ENCODE results near the gene HEPH.
"Not testable (repeated sequence)": the region's sequence is repeated elsewhere in the genome, so short reads cannot be mapped to it uniquely, and the experiment has no call there.

HEPH gene, protein sequence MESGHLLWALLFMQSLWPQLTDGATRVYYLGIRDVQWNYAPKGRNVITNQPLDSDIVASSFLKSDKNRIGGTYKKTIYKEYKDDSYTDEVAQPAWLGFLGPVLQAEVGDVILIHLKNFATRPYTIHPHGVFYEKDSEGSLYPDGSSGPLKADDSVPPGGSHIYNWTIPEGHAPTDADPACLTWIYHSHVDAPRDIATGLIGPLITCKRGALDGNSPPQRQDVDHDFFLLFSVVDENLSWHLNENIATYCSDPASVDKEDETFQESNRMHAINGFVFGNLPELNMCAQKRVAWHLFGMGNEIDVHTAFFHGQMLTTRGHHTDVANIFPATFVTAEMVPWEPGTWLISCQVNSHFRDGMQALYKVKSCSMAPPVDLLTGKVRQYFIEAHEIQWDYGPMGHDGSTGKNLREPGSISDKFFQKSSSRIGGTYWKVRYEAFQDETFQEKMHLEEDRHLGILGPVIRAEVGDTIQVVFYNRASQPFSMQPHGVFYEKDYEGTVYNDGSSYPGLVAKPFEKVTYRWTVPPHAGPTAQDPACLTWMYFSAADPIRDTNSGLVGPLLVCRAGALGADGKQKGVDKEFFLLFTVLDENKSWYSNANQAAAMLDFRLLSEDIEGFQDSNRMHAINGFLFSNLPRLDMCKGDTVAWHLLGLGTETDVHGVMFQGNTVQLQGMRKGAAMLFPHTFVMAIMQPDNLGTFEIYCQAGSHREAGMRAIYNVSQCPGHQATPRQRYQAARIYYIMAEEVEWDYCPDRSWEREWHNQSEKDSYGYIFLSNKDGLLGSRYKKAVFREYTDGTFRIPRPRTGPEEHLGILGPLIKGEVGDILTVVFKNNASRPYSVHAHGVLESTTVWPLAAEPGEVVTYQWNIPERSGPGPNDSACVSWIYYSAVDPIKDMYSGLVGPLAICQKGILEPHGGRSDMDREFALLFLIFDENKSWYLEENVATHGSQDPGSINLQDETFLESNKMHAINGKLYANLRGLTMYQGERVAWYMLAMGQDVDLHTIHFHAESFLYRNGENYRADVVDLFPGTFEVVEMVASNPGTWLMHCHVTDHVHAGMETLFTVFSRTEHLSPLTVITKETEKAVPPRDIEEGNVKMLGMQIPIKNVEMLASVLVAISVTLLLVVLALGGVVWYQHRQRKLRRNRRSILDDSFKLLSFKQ

DNA sequence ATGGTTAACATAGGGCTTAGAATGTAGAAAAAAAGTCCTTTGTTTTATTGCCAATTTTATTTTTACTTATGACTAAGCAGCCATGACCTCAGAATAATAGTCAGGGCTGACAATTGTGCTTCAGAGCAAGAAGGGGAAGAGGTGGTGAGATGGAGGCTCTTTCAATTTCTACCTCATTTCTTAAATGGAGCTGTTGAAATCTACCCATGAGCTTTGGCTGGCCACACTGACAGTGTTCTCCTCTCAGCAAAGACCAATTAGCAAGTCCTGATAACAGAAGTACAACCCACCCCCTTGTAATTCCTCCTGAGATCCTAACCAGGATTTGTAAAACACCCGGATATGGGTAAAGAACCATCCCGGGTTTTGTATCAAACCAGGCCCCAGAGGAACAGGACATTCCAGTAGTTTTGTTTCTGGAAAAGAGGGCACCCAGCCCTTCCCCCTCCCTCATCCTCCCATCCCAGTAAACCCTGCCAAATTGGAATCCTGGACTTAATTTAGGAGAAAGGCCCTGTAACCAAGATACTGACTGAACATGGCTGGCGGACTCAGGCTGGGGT, at the start of gene HEPH:
HEPH (plus strand) TSS at position 399 of the 563 bp plus-strand sequence. CDS start 6,324 bp downstream, outside the sequence.
- no peak within 1 kb of the TSS for H3K9ac ChIP-seq (ENCODE audit: low read length)
- no peaks in the 10 kb centered on the region for H3K4me1 ChIP-seq (ENCODE audit: insufficient read depth, low read length, severe bottlenecking)
- no peaks in the 10 kb centered on the region for H3F3A ChIP-seq (ENCODE audit: insufficient read depth, low read length)
- no peak for TF ChIP-seq EZH2 (IDR thresholded peaks at IDR 0.05; ENCODE audit: borderline replicate concordance, low read length)
- TF ChIP-seq, protein P1, sequence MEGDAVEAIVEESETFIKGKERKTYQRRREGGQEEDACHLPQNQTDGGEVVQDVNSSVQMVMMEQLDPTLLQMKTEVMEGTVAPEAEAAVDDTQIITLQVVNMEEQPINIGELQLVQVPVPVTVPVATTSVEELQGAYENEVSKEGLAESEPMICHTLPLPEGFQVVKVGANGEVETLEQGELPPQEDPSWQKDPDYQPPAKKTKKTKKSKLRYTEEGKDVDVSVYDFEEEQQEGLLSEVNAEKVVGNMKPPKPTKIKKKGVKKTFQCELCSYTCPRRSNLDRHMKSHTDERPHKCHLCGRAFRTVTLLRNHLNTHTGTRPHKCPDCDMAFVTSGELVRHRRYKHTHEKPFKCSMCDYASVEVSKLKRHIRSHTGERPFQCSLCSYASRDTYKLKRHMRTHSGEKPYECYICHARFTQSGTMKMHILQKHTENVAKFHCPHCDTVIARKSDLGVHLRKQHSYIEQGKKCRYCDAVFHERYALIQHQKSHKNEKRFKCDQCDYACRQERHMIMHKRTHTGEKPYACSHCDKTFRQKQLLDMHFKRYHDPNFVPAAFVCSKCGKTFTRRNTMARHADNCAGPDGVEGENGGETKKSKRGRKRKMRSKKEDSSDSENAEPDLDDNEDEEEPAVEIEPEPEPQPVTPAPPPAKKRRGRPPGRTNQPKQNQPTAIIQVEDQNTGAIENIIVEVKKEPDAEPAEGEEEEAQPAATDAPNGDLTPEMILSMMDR (IDR thresholded peaks at IDR 0.05; ENCODE audit: low read length): no peak
- no peak within 1 kb of the TSS for H2AFZ ChIP-seq (ENCODE audit: low read length)
- no peaks in the 10 kb centered on the region for H3K79me2 ChIP-seq (ENCODE audit: insufficient read depth, low read length)
- H3K4me3 ChIP-seq (ENCODE audit: low read depth, low read length, poor library complexity, severe bottlenecking): no peak within 1 kb of the TSS
- no peaks in the 10 kb centered on the region for H3K9me2 ChIP-seq (ENCODE audit: low read depth, low read length)
- H3K4me2 ChIP-seq (ENCODE audit: low read length): no peak within 1 kb of the TSS
- H3K27me3 ChIP-seq (ENCODE audit: insufficient read depth, low read length): no peaks in the 10 kb centered on the region
- H3K27ac ChIP-seq (ENCODE audit: low read depth, low read length, poor library complexity, severe bottlenecking): no peak within 1 kb of the TSS
- no peaks in the 10 kb centered on the region for H3K9me3 ChIP-seq (ENCODE audit: low read length)
- H4K20me1 ChIP-seq (ENCODE audit: insufficient read depth, low read length): no peaks in the 10 kb centered on the region
- H3K36me3 ChIP-seq (ENCODE audit: insufficient read depth, low read length): no peaks in the 10 kb centered on the region

DNA sequence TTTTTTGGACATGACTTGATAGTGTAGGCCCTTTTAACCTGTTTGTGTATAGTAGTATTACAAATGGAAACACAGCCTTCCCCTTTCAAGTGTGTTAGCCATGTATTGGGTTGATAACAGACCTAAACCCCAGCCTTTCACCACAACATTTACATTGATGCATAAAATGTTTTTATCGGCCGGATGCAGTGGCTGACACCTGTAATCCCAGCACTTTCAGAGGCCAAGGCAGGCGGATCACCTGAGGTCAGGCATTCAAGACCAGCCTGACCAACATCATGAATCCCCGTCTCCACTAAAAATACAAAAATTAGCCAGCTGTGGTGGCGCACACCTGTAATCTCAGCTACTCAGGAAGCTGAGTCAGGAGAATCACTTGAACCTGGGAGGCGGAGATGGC, 45.3 kb upstream of the HEPH start:
- H3K4me2 ChIP-seq (ENCODE audit: low read length); H3K4me3 ChIP-seq (ENCODE audit: low read depth, low read length, poor library complexity, severe bottlenecking); H3K9me3 ChIP-seq (ENCODE audit: low read length); H4K20me1 ChIP-seq (ENCODE audit: insufficient read depth, low read length); H3K36me3 ChIP-seq (ENCODE audit: insufficient read depth, low read length); H3K4me1 ChIP-seq (ENCODE audit: insufficient read depth, low read length, severe bottlenecking); H3K9ac ChIP-seq (ENCODE audit: low read length); H3K79me2 ChIP-seq (ENCODE audit: insufficient read depth, low read length); H2AFZ ChIP-seq (ENCODE audit: low read length); H3K27me3 ChIP-seq (ENCODE audit: insufficient read depth, low read length); H3F3A ChIP-seq (ENCODE audit: insufficient read depth, low read length); H3K9me2 ChIP-seq (ENCODE audit: low read depth, low read length); H3K27ac ChIP-seq (ENCODE audit: low read depth, low read length, poor library complexity, severe bottlenecking): not testable (repeated sequence)

DNA sequence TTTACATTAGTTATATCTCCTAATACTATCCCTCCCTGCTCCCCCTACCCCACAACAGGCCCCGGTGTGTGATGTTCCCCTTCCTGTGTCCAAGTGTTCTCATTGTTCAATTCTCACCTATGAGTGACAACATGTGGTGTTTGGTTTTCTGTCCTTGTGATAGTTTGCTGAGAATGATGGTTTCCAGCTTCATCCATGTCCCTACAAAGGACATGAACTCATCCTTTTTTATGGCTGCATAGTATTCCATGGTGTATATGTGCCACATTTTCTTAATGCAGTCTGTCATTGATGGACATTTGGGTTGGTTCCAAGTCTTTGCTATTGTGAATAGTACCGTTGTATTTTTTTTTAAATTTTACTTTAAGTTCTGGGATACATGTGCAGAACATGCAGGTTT, 42.7 kb upstream of the HEPH start:
- H3K79me2 ChIP-seq (ENCODE audit: insufficient read depth, low read length); H3K4me1 ChIP-seq (ENCODE audit: insufficient read depth, low read length, severe bottlenecking); H3K27me3 ChIP-seq (ENCODE audit: insufficient read depth, low read length); H3K9ac ChIP-seq (ENCODE audit: low read length); H3K4me3 ChIP-seq (ENCODE audit: low read depth, low read length, poor library complexity, severe bottlenecking); H3F3A ChIP-seq (ENCODE audit: insufficient read depth, low read length); H3K36me3 ChIP-seq (ENCODE audit: insufficient read depth, low read length); H3K27ac ChIP-seq (ENCODE audit: low read depth, low read length, poor library complexity, severe bottlenecking); H3K9me2 ChIP-seq (ENCODE audit: low read depth, low read length); H4K20me1 ChIP-seq (ENCODE audit: insufficient read depth, low read length); H3K9me3 ChIP-seq (ENCODE audit: low read length); H2AFZ ChIP-seq (ENCODE audit: low read length); H3K4me2 ChIP-seq (ENCODE audit: low read length): not testable (repeated sequence)

DNA sequence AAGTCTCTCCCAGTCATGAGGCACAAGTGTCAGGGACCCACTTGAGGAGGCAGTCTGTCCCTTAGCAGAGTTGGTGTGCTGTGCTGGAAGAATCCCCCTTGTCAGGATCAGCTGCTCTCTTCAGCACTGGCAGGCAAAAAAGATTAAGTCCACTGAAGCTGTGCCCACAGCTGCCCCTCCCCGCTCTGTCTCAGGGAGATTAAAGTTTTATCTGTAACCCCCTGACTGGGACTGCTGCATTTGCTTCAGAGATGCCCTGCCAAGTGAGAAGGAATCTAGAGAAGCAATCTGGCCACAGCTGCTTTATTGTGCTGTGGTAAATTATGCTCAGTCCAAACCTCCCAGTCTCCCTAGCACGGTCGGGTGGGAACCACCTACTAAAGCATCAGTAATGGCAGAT, 37.4 kb upstream of the HEPH start:
- Histone ChIP-seq H3K9me3 (ENCODE audit: low read length) (no peaks in the 10 kb centered on the region), H3K9me2 (ENCODE audit: low read depth, low read length) (no peaks in the 10 kb centered on the region), H3K36me3 (ENCODE audit: insufficient read depth, low read length) (no peaks in the 10 kb centered on the region), H3K4me1 (ENCODE audit: insufficient read depth, low read length, severe bottlenecking) (no peaks in the 10 kb centered on the region), H2AFZ (ENCODE audit: low read length) (no peak overlapping the region), H3K9ac (ENCODE audit: low read length) (no peak overlapping the region), H4K20me1 (ENCODE audit: insufficient read depth, low read length) (no peaks in the 10 kb centered on the region), H3K4me2 (ENCODE audit: low read length) (no peak overlapping the region), H3K79me2 (ENCODE audit: insufficient read depth, low read length) (no peaks in the 10 kb centered on the region), H3K27me3 (ENCODE audit: insufficient read depth, low read length) (no peaks in the 10 kb centered on the region), H3K27ac (ENCODE audit: low read depth, low read length, poor library complexity, severe bottlenecking) (no peak overlapping the region), H3F3A (ENCODE audit: insufficient read depth, low read length) (no peaks in the 10 kb centered on the region), H3K4me3 (ENCODE audit: low read depth, low read length, poor library complexity, severe bottlenecking) (no peak overlapping the region)
- TF ChIP-seq, protein P1 (IDR thresholded peaks at IDR 0.05; ENCODE audit: low read length): no peak
- TF ChIP-seq EZH2 (IDR thresholded peaks at IDR 0.05; ENCODE audit: borderline replicate concordance, low read length): no peak
